Lung (tissue), 12 donors: ENCODE data around the gene PRKCD. TPM values are rescaled to one million over a fixed set of nuclear protein-coding genes. Genes with fewer than 3 reads are reported as not detected.

ENCODE experiments used
- ATAC-seq: fragments of 200-7000 bp; cut with Tn5 transposase; one replicate; pipeline ENCODE4 v1.9.1; 2020; ENCODE audit warnings: moderate number of reproducible peaks; ENCODE audit not compliant: insufficient read depth, low FRiP score
- DNase-seq, 3 donors: peaks; one replicate each; pipeline ENCODE4 v3.0.0-alpha.2; 2013 to 2017
- H3K27ac ChIP-seq, 2 donors: one replicate each; pipeline ENCODE4 v1.5.1; 2013; ENCODE audit warnings: mild to moderate bottlenecking in 2 of 2, moderate library complexity in 2 of 2, control low read depth in 1 of 2, inconsistent platforms in 1 of 2, low read depth in 1 of 2, low read length in 1 of 2
- H3K27me3 ChIP-seq, 3 donors: one replicate each; pipeline ENCODE4 v1.5.1; 2013; ENCODE audit warnings: low read length in 2 of 3; ENCODE audit not compliant: control insufficient read depth in 3 of 3, insufficient read depth in 3 of 3
- H3K36me3 ChIP-seq, 4 donors: one replicate each; pipeline ENCODE4 v1.5.1; 2013; ENCODE audit warnings: low read length in 4 of 4, mild to moderate bottlenecking in 1 of 4, moderate library complexity in 1 of 4; ENCODE audit not compliant: control insufficient read depth in 4 of 4, insufficient read depth in 4 of 4
- H3K4me1 ChIP-seq, 5 donors: one replicate each; pipeline ENCODE4 v1.5.1; 2013; ENCODE audit warnings: low read length in 5 of 5, mild to moderate bottlenecking in 2 of 5, moderate library complexity in 1 of 5; ENCODE audit not compliant: control insufficient read depth in 5 of 5, insufficient read depth in 5 of 5
- H3K4me3 ChIP-seq: one replicate; pipeline ENCODE4 v1.5.1; 2013; ENCODE audit warnings: mild to moderate bottlenecking, control low read depth, moderate library complexity
- H3K9ac ChIP-seq, 2 donors: one replicate each; pipeline ENCODE4 v1.5.1; 2013; ENCODE audit warnings: low read length in 2 of 2, control low read depth in 1 of 2; ENCODE audit not compliant: insufficient read depth in 1 of 2
- H3K9me3 ChIP-seq, 4 donors: one replicate each; pipeline ENCODE4 v1.5.1; 2013; ENCODE audit warnings: low read length in 3 of 4, mild to moderate bottlenecking in 1 of 4, moderate library complexity in 1 of 4; ENCODE audit not compliant: control insufficient read depth in 4 of 4, insufficient read depth in 3 of 4
- WGBS, 2 donors: extraction: QIAGEN DNeasy Blood & Tissue Kit; methylation state at CpG; one replicate each; pipeline ENCODE4 v1.1.7; 2013; 5-methylcytosine and 5-hydroxymethylcytosine counted together
- polyA plus RNA-seq, 2 donors: library from polyadenylated mRNA; stranded (reverse); fragments of 200-250 nt; gene quantifications; one replicate each; pipeline ENCODE4 v1.2.1, GENCODE V29; 2013
- total RNA-seq, 2 donors: library from RNA; depleted of rRNA in 1 of 2; stranded (reverse); fragments of >200 nt in 1 of 2; gene quantifications; one replicate each; pipeline ENCODE4 v1.2.1, GENCODE V29; 2014 to 2021
- TF ChIP-seq, protein P1 (sequence below): IDR thresholded peaks from 2 replicates; pipeline ENCODE4 v1.5.1; 2012; ENCODE audit warnings: mild to moderate bottlenecking; ENCODE audit errors: control extremely low read depth, extremely low read depth
- donor health status: control.
- donor health status: control.
- donor health status: Bipolar disorder and iron deficiency.
- donor health status: healthy.
- donor health status: DM: yes; HTN: yes; CAD: no.

The PRKCD gene
- total and polyA plus RNA-seq, 4 donors, result 34.9 to 85.2 (median 65.9) TPM

DNA sequence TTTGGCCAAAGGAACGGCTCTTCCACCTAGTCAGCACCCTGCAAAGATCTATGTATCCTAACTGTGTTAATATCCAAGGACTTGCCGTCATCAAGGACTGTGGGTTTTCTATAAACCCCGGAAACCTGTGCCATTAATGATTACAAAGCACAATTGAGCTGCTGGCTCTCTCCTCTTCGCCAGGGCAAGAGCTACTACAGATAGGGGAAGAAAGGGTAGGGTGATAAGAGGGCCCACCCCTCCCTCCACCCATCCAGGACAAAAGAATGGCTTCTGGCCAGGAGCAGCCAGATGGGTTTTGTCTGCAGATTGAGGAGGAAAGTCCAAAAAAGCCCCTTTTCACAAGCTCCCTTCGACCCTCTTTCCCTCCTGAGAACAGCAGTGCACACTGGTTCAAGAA lies 40.7 kb upstream of the PRKCD start:
- H3K9me3 ChIP-seq, result no peaks in the 10 kb centered on the region
- TF ChIP-seq, protein P1, sequence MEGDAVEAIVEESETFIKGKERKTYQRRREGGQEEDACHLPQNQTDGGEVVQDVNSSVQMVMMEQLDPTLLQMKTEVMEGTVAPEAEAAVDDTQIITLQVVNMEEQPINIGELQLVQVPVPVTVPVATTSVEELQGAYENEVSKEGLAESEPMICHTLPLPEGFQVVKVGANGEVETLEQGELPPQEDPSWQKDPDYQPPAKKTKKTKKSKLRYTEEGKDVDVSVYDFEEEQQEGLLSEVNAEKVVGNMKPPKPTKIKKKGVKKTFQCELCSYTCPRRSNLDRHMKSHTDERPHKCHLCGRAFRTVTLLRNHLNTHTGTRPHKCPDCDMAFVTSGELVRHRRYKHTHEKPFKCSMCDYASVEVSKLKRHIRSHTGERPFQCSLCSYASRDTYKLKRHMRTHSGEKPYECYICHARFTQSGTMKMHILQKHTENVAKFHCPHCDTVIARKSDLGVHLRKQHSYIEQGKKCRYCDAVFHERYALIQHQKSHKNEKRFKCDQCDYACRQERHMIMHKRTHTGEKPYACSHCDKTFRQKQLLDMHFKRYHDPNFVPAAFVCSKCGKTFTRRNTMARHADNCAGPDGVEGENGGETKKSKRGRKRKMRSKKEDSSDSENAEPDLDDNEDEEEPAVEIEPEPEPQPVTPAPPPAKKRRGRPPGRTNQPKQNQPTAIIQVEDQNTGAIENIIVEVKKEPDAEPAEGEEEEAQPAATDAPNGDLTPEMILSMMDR, result no peak
- no peaks in the 10 kb centered on the region for H3K27me3 ChIP-seq
- peaks cover 9 to 70% (median 44%) of the 10 kb centered on the region in 4 donors for H3K36me3 ChIP-seq
- DNase-seq (no peak), ATAC-seq (no peak)
- no peak overlapping the region for H3K9ac ChIP-seq
- no peak overlapping the region for H3K4me3 ChIP-seq
- peaks cover 0 to 4% (median 0%) of the 10 kb centered on the region in 5 donors for H3K4me1 ChIP-seq
- WGBS, 2 donors, result 67 to 78% methylated on average over 5 of the region's 5 CpGs
- no peak overlapping the region for H3K27ac ChIP-seq

DNA sequence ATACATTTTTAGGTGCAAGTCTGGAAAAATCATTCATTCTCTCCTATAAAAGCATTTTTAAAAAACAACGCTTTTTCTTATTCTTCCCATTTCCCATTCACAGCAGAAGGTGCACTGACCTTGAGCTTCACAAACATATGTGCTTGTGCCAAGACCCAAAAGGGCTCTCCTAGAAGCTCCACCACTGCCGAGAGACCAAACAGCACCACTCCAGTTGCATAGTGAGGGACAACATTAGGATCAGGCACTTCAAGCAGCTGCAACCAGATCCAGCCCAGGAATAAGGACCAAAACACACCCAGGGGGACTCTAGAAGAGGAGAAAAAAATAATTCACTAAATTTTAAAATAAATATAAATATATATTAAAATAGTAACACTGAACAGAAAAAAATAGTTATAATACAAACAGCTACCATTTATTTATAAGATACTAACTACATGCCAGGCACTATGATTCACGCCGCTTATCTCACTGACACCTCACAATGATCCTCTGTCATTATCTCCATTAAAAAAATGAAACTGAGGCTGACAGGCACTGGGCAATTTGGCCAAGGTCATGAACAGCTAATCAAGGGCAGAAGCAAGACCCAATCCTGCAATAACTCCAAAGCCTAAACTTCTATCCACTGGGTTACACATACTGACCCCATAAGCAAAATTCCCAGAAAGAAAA lies 38.6 kb upstream of the PRKCD start:
- H3K9ac ChIP-seq, result no peak overlapping the region
- WGBS, 2 donors, result 92 to 95% methylated on average over 4 of the region's 4 CpGs
- peak overlapping the region in 1 of 2 donors; percentile 70 for H3K27ac ChIP-seq
- H3K4me3 ChIP-seq, result no peak overlapping the region
- H3K36me3 ChIP-seq, result peaks cover 9 to 56% (median 43%) of the 10 kb centered on the region in 4 donors
- peaks cover 0 to 4% (median 0%) of the 10 kb centered on the region in 5 donors for H3K4me1 ChIP-seq
- no peak for ATAC-seq
- no peaks in the 10 kb centered on the region for H3K9me3 ChIP-seq
- H3K27me3 ChIP-seq, result no peaks in the 10 kb centered on the region
- DNase-seq, result no peak
- TF ChIP-seq, protein P1, result no peak

DNA sequence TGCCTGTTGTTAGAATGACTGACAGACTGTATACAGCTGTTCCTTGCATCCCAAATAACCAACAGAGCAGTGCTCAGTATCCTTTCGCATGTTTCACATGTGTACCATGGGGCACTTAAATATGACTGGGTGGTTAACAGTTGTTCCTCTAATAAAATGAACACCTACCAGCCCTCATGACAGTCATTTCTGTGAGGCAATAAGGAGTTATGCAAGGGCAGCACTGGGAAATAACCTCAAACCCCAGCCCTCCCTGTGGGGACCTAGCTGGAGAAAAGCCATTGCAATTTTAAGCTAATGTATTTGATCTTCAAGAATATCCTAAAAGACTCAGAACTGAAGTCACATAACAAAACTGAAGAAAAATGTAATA lies 38.1 kb upstream of the PRKCD start:
- no peak for DNase-seq
- peaks cover 0 to 4% (median 0%) of the 10 kb centered on the region in 5 donors for H3K4me1 ChIP-seq
- TF ChIP-seq, protein P1, result no peak
- no peaks in the 10 kb centered on the region for H3K27me3 ChIP-seq
- H3K36me3 ChIP-seq, result peaks cover 9 to 52% (median 42%) of the 10 kb centered on the region in 4 donors
- peak overlapping the region in 1 of 2 donors; percentile 70 for H3K27ac ChIP-seq
- H3K9me3 ChIP-seq, result no peaks in the 10 kb centered on the region
- WGBS, 2 donors, result 44 to 74% methylated on average over 1 of the region's 1 CpG
- ATAC-seq, result no peak
- H3K4me3 ChIP-seq, result no peak overlapping the region
- H3K9ac ChIP-seq, result no peak overlapping the region

DNA sequence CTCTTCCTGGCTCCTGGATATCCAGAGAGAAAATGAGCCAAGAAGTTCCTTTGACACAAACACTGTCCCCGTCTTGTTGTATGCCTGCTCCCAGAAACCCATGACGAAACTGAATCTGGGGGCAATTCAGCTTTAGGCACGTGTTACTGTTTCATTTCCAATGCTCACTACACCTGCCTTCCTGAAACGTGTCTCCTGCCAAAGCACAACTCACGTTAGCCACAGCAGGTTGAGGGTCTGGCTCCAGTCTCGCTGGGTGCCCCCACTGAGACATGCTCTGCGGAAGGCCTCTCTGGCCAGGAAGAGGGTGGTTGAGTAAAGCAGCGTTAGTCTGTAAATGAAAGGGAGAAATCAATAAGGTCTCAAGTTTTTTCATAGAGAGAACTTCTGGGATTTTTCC lies 37.5 kb upstream of the PRKCD start:
- peaks cover 0 to 4% (median 0%) of the 10 kb centered on the region in 5 donors for H3K4me1 ChIP-seq
- peaks cover 9 to 50% (median 38%) of the 10 kb centered on the region in 4 donors for H3K36me3 ChIP-seq
- no peak overlapping the region for H3K4me3 ChIP-seq
- H3K27me3 ChIP-seq, result no peaks in the 10 kb centered on the region
- 68 to 82% methylated on average over 8 of the region's 8 CpGs for WGBS, 2 donors
- TF ChIP-seq, protein P1, result no peak
- ATAC-seq, result no peak
- no peak for DNase-seq
- H3K9me3 ChIP-seq, result no peaks in the 10 kb centered on the region
- H3K9ac ChIP-seq, result no peak overlapping the region
- H3K27ac ChIP-seq, result peak overlapping the region in 1 of 2 donors; percentile 35
